HepG2 (cell line): ENCODE measurements around the gene MYO7B. TPM values are rescaled to one million over a fixed set of nuclear protein-coding genes. Genes with fewer than 3 reads are reported as not detected.

Experiments used
- AGO2 ChIP-seq: fragments of 200-400 bp; formaldehyde crosslinking; optimal IDR thresholded peaks from 2 replicates; pipeline ENCODE3; 2017; ENCODE audit warnings: mild to moderate bottlenecking, low read depth, low read length, moderate library complexity
- FLYWCH1 ChIP-seq: sonication (generic); formaldehyde crosslinking; IDR thresholded peaks from 2 replicates; pipeline ENCODE4 v1.8.1; 2023; ENCODE audit warnings: mild to moderate bottlenecking, missing genetic modification reagents
- NBN ChIP-seq: fragments of 450-650 bp; conservative IDR thresholded peaks from 2 replicates; pipeline ENCODE4 v1.6.1; 2017
- SALL1 ChIP-seq: sonication (generic); formaldehyde crosslinking; IDR thresholded peaks from 2 replicates; pipeline ENCODE4 v1.8.0; 2022; ENCODE audit warnings: mild to moderate bottlenecking, missing genetic modification reagents
- SNRNP70 ChIP-seq: fragments of 200-400 bp; formaldehyde crosslinking; IDR thresholded peaks from 2 replicates; pipeline ENCODE4 v1.6.1; 2017; ENCODE audit warnings: mild to moderate bottlenecking, low read depth, low read length, moderate library complexity
- SP1 ChIP-seq, 2 experiments: fragments of 450-650 bp in 1 of 2; sonication (generic) in 1 of 2; formaldehyde crosslinking in 1 of 2; IDR thresholded peaks; 2 replicates each; pipeline versions ENCODE4 v1.4.0 to v1.6.1; 2016 to 2020; ENCODE audit warnings: missing genetic modification reagents in 1 of 2
- THAP7 ChIP-seq: sonication (generic); formaldehyde crosslinking; IDR thresholded peaks from 2 replicates; pipeline ENCODE4 v1.8.1; 2023; ENCODE audit warnings: mild to moderate bottlenecking, missing genetic modification reagents
- ZFP62 ChIP-seq: sonication (generic); formaldehyde crosslinking; IDR thresholded peaks from 2 replicates; pipeline ENCODE4 v1.4.0; 2020; ENCODE audit warnings: missing genetic modification reagents
- ZKSCAN5 ChIP-seq: sonication (generic); formaldehyde crosslinking; IDR thresholded peaks from 2 replicates; pipeline ENCODE4 v1.5.1; 2020; ENCODE audit warnings: mild to moderate bottlenecking, missing genetic modification reagents
- ZNF234 ChIP-seq: sonication (generic); formaldehyde crosslinking; conservative IDR thresholded peaks from 2 replicates; pipeline ENCODE4 v1.5.1; 2020; ENCODE audit warnings: mild to moderate bottlenecking, missing genetic modification reagents
- ZNF615 ChIP-seq: sonication (generic); formaldehyde crosslinking; IDR thresholded peaks from 2 replicates; pipeline ENCODE4 v1.5.0; 2020; ENCODE audit warnings: mild to moderate bottlenecking, missing genetic modification reagents, borderline replicate concordance
- ZNF674 ChIP-seq: sonication (generic); formaldehyde crosslinking; IDR thresholded peaks from 2 replicates; pipeline ENCODE4 v1.5.0; 2020; ENCODE audit warnings: low read depth, mild to moderate bottlenecking, missing genetic modification reagents
- ZNF768 ChIP-seq: sonication (generic); formaldehyde crosslinking; IDR thresholded peaks from 2 replicates; pipeline ENCODE4 v1.4.0; 2020; ENCODE audit warnings: missing genetic modification reagents
- polyA plus RNA-seq, 8 experiments: library from polyadenylated mRNA; depleted of rRNA in 3 of 8; stranded (reverse) in 7 of 8; unstranded in 1 of 8; fragments of >200 nt; fragmentation: Illumina TruSeq in 4 of 8; extraction: Trizol in 4 of 8; gene quantifications; 2 replicates each; pipeline versions ENCODE4 v1.2.1 to v1.2.3, GENCODE V29; 2011 to 2016; ENCODE audit warnings: low read depth in 4 of 8, missing spikeins in 1 of 8, mixed read lengths in 1 of 8; ENCODE audit not compliant: insufficient read depth in 1 of 8
- total RNA-seq, 5 experiments: library from RNA; depleted of rRNA; stranded (reverse); fragments of >200 nt; fragmentation: Illumina TruSeq; extraction: Trizol; gene quantifications; 2 replicates each; pipeline ENCODE4 v1.2.3, GENCODE V29; 2016; ENCODE audit warnings: low read depth in 1 of 5
- TF ChIP-seq, protein P1 (sequence below): sonication (generic); formaldehyde crosslinking; IDR thresholded peaks from 2 replicates; pipeline ENCODE4 v1.4.0; 2020; ENCODE audit warnings: missing genetic modification reagents, borderline replicate concordance
- TF ChIP-seq, protein P2 (sequence below): sonication (generic); formaldehyde crosslinking; IDR thresholded peaks from 2 replicates; pipeline ENCODE4 v1.8.0; 2022; ENCODE audit warnings: missing genetic modification reagents, mild to moderate bottlenecking, borderline replicate concordance
- TF ChIP-seq, protein P3 (sequence below): sonication (generic); formaldehyde crosslinking; IDR thresholded peaks from 2 replicates; pipeline ENCODE4 v1.5.1; 2020; ENCODE audit warnings: mild to moderate bottlenecking, missing genetic modification reagents, borderline replicate concordance

MYO7B gene
- total and polyA plus RNA-seq, 2 of the 13 experiments (the other 11 are each of a cell fraction or from before 2014, with no cell fraction given), result not detected

DNA sequence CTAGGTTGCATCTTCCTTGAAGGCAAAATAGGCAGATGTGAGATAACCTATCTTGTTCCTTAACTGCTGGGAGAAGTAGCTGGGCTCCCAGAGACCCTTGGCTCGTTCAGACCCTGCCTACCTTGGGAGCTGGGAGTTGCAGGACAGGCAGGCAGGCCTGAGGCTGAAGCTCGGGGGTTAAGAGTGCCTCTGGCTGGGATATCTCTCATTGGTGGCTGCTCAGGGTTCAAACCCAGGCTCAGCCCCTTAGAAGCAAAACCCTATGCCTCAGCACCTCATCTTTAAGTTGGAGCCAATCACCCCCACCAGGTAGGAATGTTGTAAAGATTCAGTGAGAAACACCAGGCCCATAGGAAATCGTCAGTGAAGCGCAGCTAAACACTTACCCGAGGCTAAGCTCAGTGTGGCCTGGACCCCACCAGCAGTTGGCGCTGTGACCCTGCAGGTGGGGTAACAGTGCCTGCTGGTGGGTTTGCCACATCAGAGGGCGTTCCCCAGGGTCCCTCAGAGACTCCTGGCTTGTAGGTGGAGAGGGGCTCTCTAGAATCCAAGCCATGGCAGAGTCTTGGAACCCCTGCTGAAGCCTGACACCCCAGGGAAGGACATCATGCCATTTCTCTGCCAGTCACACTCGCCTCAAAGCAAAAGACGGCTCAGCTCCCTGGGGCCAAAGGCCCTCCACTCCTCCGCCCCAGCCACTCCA is 55.9 kb downstream of the MYO7B start (continued):
- TF ChIP-seq, protein P1, sequence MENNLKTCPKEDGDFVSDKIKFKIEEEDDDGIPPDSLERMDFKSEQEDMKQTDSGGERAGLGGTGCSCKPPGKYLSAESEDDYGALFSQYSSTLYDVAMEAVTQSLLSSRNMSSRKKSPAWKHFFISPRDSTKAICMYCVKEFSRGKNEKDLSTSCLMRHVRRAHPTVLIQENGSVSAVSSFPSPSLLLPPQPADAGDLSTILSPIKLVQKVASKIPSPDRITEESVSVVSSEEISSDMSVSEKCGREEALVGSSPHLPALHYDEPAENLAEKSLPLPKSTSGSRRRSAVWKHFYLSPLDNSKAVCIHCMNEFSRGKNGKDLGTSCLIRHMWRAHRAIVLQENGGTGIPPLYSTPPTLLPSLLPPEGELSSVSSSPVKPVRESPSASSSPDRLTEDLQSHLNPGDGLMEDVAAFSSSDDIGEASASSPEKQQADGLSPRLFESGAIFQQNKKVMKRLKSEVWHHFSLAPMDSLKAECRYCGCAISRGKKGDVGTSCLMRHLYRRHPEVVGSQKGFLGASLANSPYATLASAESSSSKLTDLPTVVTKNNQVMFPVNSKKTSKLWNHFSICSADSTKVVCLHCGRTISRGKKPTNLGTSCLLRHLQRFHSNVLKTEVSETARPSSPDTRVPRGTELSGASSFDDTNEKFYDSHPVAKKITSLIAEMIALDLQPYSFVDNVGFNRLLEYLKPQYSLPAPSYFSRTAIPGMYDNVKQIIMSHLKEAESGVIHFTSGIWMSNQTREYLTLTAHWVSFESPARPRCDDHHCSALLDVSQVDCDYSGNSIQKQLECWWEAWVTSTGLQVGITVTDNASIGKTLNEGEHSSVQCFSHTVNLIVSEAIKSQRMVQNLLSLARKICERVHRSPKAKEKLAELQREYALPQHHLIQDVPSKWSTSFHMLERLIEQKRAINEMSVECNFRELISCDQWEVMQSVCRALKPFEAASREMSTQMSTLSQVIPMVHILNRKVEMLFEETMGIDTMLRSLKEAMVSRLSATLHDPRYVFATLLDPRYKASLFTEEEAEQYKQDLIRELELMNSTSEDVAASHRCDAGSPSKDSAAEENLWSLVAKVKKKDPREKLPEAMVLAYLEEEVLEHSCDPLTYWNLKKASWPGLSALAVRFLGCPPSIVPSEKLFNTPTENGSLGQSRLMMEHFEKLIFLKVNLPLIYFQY (CRISPR knock-in tag), result no peak
- 0 out of 2 replicates have a peak, but pooled peaks have one; percentile 53 for TF ChIP-seq ZNF615
- TF ChIP-seq SALL1 (CRISPR knock-in tag), result peak; percentile 80; the same call in 1 of the 2 replicates
- no peak for TF ChIP-seq THAP7
- TF ChIP-seq, protein P2, sequence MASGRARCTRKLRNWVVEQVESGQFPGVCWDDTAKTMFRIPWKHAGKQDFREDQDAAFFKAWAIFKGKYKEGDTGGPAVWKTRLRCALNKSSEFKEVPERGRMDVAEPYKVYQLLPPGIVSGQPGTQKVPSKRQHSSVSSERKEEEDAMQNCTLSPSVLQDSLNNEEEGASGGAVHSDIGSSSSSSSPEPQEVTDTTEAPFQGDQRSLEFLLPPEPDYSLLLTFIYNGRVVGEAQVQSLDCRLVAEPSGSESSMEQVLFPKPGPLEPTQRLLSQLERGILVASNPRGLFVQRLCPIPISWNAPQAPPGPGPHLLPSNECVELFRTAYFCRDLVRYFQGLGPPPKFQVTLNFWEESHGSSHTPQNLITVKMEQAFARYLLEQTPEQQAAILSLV, result no peak
- TF ChIP-seq ZNF768, result peak; percentile 63
- no peak for TF ChIP-seq SNRNP70
- TF ChIP-seq AGO2, result no peak
- TF ChIP-seq, protein P3, sequence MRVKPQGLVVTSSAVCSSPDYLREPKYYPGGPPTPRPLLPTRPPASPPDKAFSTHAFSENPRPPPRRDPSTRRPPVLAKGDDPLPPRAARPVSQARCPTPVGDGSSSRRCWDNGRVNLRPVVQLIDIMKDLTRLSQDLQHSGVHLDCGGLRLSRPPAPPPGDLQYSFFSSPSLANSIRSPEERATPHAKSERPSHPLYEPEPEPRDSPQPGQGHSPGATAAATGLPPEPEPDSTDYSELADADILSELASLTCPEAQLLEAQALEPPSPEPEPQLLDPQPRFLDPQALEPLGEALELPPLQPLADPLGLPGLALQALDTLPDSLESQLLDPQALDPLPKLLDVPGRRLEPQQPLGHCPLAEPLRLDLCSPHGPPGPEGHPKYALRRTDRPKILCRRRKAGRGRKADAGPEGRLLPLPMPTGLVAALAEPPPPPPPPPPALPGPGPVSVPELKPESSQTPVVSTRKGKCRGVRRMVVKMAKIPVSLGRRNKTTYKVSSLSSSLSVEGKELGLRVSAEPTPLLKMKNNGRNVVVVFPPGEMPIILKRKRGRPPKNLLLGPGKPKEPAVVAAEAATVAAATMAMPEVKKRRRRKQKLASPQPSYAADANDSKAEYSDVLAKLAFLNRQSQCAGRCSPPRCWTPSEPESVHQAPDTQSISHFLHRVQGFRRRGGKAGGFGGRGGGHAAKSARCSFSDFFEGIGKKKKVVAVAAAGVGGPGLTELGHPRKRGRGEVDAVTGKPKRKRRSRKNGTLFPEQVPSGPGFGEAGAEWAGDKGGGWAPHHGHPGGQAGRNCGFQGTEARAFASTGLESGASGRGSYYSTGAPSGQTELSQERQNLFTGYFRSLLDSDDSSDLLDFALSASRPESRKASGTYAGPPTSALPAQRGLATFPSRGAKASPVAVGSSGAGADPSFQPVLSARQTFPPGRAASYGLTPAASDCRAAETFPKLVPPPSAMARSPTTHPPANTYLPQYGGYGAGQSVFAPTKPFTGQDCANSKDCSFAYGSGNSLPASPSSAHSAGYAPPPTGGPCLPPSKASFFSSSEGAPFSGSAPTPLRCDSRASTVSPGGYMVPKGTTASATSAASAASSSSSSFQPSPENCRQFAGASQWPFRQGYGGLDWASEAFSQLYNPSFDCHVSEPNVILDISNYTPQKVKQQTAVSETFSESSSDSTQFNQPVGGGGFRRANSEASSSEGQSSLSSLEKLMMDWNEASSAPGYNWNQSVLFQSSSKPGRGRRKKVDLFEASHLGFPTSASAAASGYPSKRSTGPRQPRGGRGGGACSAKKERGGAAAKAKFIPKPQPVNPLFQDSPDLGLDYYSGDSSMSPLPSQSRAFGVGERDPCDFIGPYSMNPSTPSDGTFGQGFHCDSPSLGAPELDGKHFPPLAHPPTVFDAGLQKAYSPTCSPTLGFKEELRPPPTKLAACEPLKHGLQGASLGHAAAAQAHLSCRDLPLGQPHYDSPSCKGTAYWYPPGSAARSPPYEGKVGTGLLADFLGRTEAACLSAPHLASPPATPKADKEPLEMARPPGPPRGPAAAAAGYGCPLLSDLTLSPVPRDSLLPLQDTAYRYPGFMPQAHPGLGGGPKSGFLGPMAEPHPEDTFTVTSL (CRISPR knock-in tag), result no peak
- TF ChIP-seq ZKSCAN5 (CRISPR knock-in tag), result no peak
- TF ChIP-seq NBN, result no peak
- no peak for TF ChIP-seq ZNF674
- no peak for TF ChIP-seq ZNF234 (CRISPR knock-in tag)
- TF ChIP-seq ZFP62 (CRISPR knock-in tag), result no peak
- no peak for TF ChIP-seq FLYWCH1 (CRISPR knock-in tag)
- TF ChIP-seq SP1 (IDR thresholded peaks at IDR 0.05), result no peak
- no peak for TF ChIP-seq SP1 (CRISPR knock-in tag; IDR thresholded peaks at IDR 0.05)
